Osteoblast (primary cell): ENCODE measurements around the gene GABRA1. TPM values are rescaled to one million over a fixed set of nuclear protein-coding genes. Genes with fewer than 3 reads are reported as not detected.

Source experiments
- DNase-seq: peaks from one replicate; pipeline ENCODE4 v3.0.0; 2011; ENCODE audit warnings: low spot score, mixed read lengths; ENCODE audit not compliant: insufficient read length; ENCODE audit errors: missing footprints
- H2AFZ ChIP-seq: 2 replicates; pipeline ENCODE4 v1.6.0; 2011; ENCODE audit warnings: mild to moderate bottlenecking, low read length
- H3K27ac ChIP-seq: 2 replicates; pipeline ENCODE4 v1.5.1; 2011; ENCODE audit warnings: mild to moderate bottlenecking, low read depth, low read length, moderate library complexity
- H3K27me3 ChIP-seq: 2 replicates; pipeline ENCODE4 v1.6.0; 2012; ENCODE audit warnings: mild to moderate bottlenecking, control low read depth, inconsistent platforms, low read length, moderate library complexity; ENCODE audit not compliant: insufficient read depth
- H3K36me3 ChIP-seq: 2 replicates; pipeline ENCODE4 v1.5.1; 2011; ENCODE audit warnings: mild to moderate bottlenecking, low read length, control low read depth, moderate library complexity; ENCODE audit not compliant: insufficient read depth
- H3K4me1 ChIP-seq: 2 replicates; pipeline ENCODE4 v1.5.1; 2011; ENCODE audit warnings: mild to moderate bottlenecking, low read length, control low read depth, moderate library complexity; ENCODE audit not compliant: insufficient read depth
- H3K4me2 ChIP-seq: 2 replicates; pipeline ENCODE4 v1.6.0; 2011; ENCODE audit warnings: mild to moderate bottlenecking, low read length; ENCODE audit not compliant: insufficient read depth
- H3K4me3 ChIP-seq: fragments of 200-600 bp; sonication (generic); 3 replicates; pipeline ENCODE4 v1.5.1; 2012; ENCODE audit warnings: mild to moderate bottlenecking, low read length, inconsistent platforms; ENCODE audit not compliant: insufficient read depth
- H3K79me2 ChIP-seq: 2 replicates; pipeline ENCODE4 v1.6.0; 2012; ENCODE audit warnings: mild to moderate bottlenecking, low read length, control low read depth, inconsistent platforms; ENCODE audit not compliant: insufficient read depth
- H3K9me3 ChIP-seq: 2 replicates; pipeline ENCODE4 v1.5.1; 2011; ENCODE audit warnings: low read depth, low read length, control low read depth
- H4K20me1 ChIP-seq: 2 replicates; pipeline ENCODE4 v1.6.0; 2012; ENCODE audit warnings: mild to moderate bottlenecking, low read length, control low read depth; ENCODE audit not compliant: insufficient read depth
- total RNA-seq: library from RNA; depleted of rRNA; stranded (reverse); fragments of >200 nt; gene quantifications from 2 replicates; pipeline ENCODE4 v1.2.3, GENCODE V29; 2012
- TF ChIP-seq, protein P1 (sequence below): IDR thresholded peaks from 2 replicates; pipeline ENCODE4 v1.5.1; 2011; ENCODE audit warnings: mild to moderate bottlenecking, low read depth, low read length, moderate library complexity; ENCODE audit errors: extremely low read depth

The GABRA1 gene
- total RNA-seq, 1 donor: not detected

DNA sequence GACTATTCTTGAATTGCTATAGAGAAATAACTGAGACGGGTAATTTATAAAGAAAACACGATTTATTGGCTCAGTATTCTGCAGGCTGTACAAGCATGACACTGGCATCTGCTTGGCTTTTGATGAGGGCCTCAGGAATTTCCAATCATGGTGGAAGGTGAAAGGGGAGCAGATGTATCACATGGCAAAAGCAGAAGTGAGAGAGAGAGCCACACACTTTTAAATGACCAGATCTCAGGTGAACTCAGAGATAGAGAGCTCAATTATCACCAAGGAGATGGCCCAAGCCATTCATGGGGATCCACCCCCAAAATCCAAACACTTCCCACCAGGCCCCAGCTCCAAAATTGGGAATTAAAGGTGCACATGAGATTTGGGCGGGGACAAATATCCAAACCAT lies 15.3 kb downstream of the GABRA1 start:
- no peak overlapping the region for H3K27ac ChIP-seq
- no peaks in the 10 kb centered on the region for H3K4me1 ChIP-seq
- no peak overlapping the region for H3K4me2 ChIP-seq
- H3K9me3 ChIP-seq: no peaks in the 10 kb centered on the region
- no peaks in the 10 kb centered on the region for H4K20me1 ChIP-seq
- no peaks in the 10 kb centered on the region for H3K79me2 ChIP-seq
- TF ChIP-seq, protein P1, sequence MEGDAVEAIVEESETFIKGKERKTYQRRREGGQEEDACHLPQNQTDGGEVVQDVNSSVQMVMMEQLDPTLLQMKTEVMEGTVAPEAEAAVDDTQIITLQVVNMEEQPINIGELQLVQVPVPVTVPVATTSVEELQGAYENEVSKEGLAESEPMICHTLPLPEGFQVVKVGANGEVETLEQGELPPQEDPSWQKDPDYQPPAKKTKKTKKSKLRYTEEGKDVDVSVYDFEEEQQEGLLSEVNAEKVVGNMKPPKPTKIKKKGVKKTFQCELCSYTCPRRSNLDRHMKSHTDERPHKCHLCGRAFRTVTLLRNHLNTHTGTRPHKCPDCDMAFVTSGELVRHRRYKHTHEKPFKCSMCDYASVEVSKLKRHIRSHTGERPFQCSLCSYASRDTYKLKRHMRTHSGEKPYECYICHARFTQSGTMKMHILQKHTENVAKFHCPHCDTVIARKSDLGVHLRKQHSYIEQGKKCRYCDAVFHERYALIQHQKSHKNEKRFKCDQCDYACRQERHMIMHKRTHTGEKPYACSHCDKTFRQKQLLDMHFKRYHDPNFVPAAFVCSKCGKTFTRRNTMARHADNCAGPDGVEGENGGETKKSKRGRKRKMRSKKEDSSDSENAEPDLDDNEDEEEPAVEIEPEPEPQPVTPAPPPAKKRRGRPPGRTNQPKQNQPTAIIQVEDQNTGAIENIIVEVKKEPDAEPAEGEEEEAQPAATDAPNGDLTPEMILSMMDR: no peak
- H3K36me3 ChIP-seq: no peaks in the 10 kb centered on the region
- no peak overlapping the region for H3K4me3 ChIP-seq
- H3K27me3 ChIP-seq: no peaks in the 10 kb centered on the region
- DNase-seq: no peak
- H2AFZ ChIP-seq: no peak overlapping the region

DNA sequence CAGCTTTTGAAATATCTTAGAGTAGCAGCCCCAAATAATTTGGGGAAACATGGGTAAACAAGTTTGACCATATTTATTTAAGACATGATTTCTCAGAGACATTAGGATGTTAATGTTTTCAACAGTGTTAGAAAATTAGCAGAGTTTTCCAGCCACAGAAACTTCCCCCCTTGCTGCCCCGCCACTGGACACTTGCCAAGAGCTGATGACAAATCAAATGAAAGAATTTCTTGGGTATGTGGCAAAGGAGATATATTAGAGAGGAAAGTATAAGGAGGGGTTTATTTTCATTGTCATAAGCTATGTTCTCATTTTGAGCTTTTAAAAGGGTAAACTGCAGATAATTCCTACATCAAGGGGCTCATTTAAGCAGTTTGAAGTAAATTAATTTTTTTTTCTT lies 15.9 kb downstream of the GABRA1 start:
- H2AFZ ChIP-seq: no peak overlapping the region
- no peaks in the 10 kb centered on the region for H3K79me2 ChIP-seq
- no peaks in the 10 kb centered on the region for H3K27me3 ChIP-seq

DNA sequence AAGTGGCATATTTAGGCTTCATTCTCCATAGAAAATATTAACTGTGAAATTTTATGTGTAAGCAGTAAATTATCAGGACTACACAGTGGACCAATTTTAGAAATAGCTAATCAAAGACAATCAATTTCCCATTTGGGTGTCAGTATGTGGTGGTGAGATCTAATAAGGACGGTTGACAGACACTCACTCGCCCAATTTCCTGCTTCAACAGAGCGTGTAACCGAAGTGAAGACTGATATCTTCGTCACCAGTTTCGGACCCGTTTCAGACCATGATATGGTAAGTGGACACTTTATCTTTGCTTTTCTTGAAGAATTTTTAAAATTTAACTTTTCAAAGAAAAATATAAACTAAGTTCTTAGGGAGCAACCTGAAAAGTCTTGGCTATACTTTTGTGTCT lies 17.6 kb downstream of the GABRA1 start:
- H3K36me3 ChIP-seq: no peaks in the 10 kb centered on the region
- H3K4me3 ChIP-seq: no peak overlapping the region
- H3K27me3 ChIP-seq: no peaks in the 10 kb centered on the region
- no peaks in the 10 kb centered on the region for H3K79me2 ChIP-seq
- H4K20me1 ChIP-seq: no peaks in the 10 kb centered on the region
- no peak overlapping the region for H3K4me2 ChIP-seq
- no peaks in the 10 kb centered on the region for H3K4me1 ChIP-seq
- H3K27ac ChIP-seq: no peak overlapping the region
- no peak overlapping the region for H2AFZ ChIP-seq
- no peaks in the 10 kb centered on the region for H3K9me3 ChIP-seq
- TF ChIP-seq, protein P1: no peak
- no peak for DNase-seq

More for the DNA sequence above, 15.9 kb downstream of the GABRA1 start:
- no peak overlapping the region for H3K4me2 ChIP-seq
- no peaks in the 10 kb centered on the region for H4K20me1 ChIP-seq
- H3K27ac ChIP-seq: no peak overlapping the region
- TF ChIP-seq, protein P1: no peak
- no peaks in the 10 kb centered on the region for H3K36me3 ChIP-seq
- no peaks in the 10 kb centered on the region for H3K4me1 ChIP-seq
- no peak overlapping the region for H3K4me3 ChIP-seq
- H3K9me3 ChIP-seq: no peaks in the 10 kb centered on the region
- no peak for DNase-seq

DNA sequence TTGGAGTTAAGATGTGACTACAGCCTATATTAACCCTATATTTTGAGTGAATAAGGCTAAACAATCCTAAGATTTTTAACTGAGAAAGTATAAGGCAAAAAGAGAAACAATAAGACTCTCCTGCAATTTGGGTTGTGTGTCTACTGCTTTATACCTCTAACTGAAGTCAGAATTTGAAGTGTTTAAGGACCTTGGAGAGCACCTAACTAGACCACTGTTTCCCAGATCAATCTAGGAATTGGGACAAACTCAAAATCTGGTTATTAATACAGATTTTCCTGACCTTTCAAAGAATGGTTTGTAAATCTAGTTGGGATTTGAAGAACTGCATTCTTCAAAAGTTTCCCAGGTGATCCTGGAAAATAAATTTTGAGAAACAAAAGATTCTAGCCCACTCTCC lies 42.1 kb downstream of the GABRA1 start:
- Histone ChIP-seq H3K27me3 (no peaks in the 10 kb centered on the region), H3K36me3 (no peaks in the 10 kb centered on the region), H3K4me1 (no peaks in the 10 kb centered on the region), H3K27ac (no peak overlapping the region), H3K4me2 (no peak overlapping the region), H3K9me3 (peaks cover 3% of the 10 kb centered on the region), H2AFZ (no peak overlapping the region), H3K79me2 (no peaks in the 10 kb centered on the region), H3K4me3 (no peak overlapping the region), H4K20me1 (no peaks in the 10 kb centered on the region)
- DNase-seq: no peak
- TF ChIP-seq, protein P1: no peak
